Neural progenitor cell (in vitro differentiated cells): Measurements from ENCODE around the gene MARCO.

Source experiments
- CTCF ChIP-seq: fragments of 200-600 bp; sonication (generic); IDR thresholded peaks from 2 replicates; pipeline ENCODE4 v1.5.1; 2017; ENCODE audit warnings: antibody characterized with exemption, mild to moderate bottlenecking
- EZH2 ChIP-seq: fragments of 200-600 bp; sonication (generic); IDR thresholded peaks from 2 replicates; pipeline ENCODE4 v1.6.1; 2017; ENCODE audit warnings: antibody characterized with exemption, mild to moderate bottlenecking, moderate library complexity

- TF ChIP-seq CTCF, result no peak
- TF ChIP-seq EZH2, result no peak
These were observed 69.9 kb downstream of the MARCO start for GRCh38 chr2:119011910-119012209.
